Testis (tissue), 2 donors: Measurements from ENCODE around the gene MAP3K20.

Experiments used
- POLR2A ChIP-seq: fragments of 450-650 bp; IDR thresholded peaks from one replicate; pipeline ENCODE4 v1.6.1; 2017; ENCODE audit warnings: antibody characterized with exemption, mild to moderate bottlenecking, moderate library complexity
- TF ChIP-seq, protein P1 (sequence below), 3 experiments: fragments of 450-650 bp in 2 of 3; fragments of 200-600 bp in 1 of 3; sonication (generic) in 1 of 3; IDR thresholded peaks; one replicate each; pipeline ENCODE4 v1.5.1; 2016 to 2019; ENCODE audit warnings: antibody characterized with exemption in 3 of 3, mild to moderate bottlenecking in 2 of 3, moderate library complexity in 1 of 3

DNA sequence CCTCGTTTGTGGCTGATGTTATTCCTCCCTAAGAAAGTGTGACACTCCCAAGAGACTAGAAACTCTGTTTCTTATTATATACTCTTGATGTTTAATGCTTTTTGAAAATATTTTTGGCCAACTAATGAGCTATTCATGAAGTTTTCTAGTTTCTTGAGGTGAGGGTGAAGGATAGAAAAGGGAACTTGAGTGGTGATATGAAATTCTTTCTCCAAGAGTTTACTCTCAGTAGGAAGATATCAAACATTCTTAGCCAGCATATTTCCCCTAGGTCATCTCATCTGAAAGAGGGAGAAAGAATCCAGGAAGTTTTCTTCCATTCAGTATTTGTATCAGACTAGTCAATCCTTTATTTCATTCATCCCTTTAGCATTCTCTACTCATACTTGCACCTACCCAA is 95.7 kb downstream of the MAP3K20 start:
- TF ChIP-seq POLR2A = no peak
- TF ChIP-seq, protein P1, sequence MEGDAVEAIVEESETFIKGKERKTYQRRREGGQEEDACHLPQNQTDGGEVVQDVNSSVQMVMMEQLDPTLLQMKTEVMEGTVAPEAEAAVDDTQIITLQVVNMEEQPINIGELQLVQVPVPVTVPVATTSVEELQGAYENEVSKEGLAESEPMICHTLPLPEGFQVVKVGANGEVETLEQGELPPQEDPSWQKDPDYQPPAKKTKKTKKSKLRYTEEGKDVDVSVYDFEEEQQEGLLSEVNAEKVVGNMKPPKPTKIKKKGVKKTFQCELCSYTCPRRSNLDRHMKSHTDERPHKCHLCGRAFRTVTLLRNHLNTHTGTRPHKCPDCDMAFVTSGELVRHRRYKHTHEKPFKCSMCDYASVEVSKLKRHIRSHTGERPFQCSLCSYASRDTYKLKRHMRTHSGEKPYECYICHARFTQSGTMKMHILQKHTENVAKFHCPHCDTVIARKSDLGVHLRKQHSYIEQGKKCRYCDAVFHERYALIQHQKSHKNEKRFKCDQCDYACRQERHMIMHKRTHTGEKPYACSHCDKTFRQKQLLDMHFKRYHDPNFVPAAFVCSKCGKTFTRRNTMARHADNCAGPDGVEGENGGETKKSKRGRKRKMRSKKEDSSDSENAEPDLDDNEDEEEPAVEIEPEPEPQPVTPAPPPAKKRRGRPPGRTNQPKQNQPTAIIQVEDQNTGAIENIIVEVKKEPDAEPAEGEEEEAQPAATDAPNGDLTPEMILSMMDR (IDR thresholded peaks at IDR 0.05) = no peak
